NCI-H2081 (cell line): Measurements from ENCODE around the gene JKAMP.
A peak's percentile ranks its signal among the peaks of the same experiment; 100 is the strongest.
"Not testable (repeated sequence)": the region's sequence is repeated elsewhere in the genome, so short reads cannot be mapped to it uniquely, and the experiment has no call there.

Experiments used
- DNase-seq, 2 experiments: peaks; one replicate each; lab custom pipeline; 2025; lab: John Stamatoyannopoulos, UW

JKAMP gene, protein sequence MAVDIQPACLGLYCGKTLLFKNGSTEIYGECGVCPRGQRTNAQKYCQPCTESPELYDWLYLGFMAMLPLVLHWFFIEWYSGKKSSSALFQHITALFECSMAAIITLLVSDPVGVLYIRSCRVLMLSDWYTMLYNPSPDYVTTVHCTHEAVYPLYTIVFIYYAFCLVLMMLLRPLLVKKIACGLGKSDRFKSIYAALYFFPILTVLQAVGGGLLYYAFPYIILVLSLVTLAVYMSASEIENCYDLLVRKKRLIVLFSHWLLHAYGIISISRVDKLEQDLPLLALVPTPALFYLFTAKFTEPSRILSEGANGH

DNA sequence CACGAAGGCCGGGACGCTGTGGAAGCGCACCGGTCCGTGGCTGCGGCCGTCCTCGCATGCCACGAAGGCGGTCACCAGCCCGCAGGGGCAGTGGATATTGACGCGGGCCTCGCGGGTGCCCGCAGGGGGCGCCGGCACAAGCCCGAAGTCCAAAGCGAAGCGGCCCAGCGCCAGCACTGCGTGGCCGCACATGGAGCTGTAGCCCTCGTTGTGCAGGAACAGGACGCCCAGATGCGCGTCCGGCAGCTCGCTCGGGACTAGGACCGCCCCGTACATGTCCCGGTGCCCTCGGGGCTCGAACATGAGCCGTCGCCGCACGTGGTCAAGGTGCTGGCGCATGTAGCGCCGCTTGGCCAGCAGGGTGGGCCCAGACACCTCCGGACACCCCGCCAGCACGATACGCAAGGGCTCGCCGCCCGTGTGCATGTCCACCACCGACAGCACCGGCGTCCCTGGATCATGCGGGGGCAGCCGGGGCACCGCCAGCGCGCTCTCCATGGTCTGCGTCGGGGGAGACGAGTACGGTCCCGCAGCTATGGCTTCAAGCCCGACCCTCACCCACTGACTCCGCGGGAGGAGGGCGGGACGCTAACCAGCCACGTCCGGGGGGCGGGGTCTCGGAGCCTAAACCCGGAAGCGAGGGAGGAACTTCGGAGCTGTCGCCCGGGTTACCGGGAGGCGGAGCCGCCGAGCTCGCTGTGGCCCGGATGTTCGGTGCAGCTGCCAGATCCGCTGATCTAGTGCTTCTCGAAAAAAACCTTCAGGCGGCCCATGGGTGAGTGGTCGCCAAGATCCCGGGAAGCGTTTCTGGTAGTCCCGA is at the start of gene JKAMP, which contains the start of gene L3HYPDH:
Gene JKAMP, plus strand, starts transcription at position 699 of the 820 bp plus-strand sequence. Its CDS starts 73 bp downstream, at position 772.
Gene L3HYPDH, minus strand, starts transcription at position 590 of the 820 bp plus-strand sequence. Its CDS starts 92 bp downstream, at position 498.
- DNase-seq = peak; percentile 97

DNA sequence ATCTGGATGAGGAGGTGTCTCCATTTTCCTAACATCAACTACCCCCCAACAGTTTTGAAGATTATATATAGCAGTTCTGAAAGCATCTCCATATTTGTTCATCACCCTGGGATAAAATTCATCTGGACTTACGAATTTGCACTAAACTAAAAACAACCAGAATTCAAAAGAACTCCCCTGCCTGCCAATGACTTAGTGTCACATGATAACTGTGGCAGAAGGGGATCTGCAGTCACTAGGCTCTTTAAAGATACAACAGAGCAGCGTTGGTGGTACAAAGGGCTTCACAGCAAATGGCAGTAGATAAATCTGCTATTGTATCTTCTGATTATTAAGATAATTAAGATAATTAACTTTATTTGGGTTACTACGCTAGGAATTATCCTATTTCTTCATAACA is 49.2 kb upstream of the JKAMP start:
- DNase-seq = no peak

DNA sequence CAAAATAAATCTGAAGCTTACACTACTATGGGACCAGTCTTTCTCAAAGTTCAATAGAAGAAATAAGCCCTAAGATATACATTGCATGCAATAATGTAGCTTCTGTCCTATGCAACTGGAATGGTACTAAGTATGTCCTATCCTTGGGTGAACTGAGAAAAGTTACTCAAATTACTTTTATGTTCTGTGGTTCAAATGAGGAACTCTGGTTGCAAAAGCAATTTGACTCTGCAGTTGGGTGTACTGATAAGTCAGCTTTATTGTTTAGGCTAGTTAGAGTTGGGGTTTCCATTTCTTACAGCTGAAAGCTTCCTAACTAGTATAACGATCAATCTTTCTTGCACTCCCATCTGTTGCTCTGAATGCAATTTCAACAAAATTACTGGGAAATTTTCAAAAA is 48.3 kb upstream of the JKAMP start:
- DNase-seq = no peak

DNA sequence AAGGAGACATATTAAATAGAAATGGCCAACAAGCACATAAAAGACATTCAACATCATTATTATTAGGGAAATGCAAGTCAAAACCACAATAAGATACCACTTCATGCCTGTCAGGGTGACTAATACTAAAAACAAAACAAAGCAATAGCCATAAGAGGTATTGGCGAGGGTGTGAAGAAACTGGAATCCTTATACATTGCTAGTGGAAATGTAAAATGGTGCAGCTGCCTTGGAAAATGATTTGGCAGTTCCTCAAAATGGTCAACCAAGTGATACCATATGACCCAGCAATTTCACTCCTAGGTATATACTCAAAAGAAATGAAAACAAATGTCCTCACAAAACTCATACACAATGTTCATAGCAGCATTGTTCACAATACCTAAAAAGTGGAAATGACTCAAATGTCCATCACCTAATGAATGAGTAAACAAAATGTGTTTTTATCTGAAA is 46.1 kb upstream of the JKAMP start:
- no peak for DNase-seq

DNA sequence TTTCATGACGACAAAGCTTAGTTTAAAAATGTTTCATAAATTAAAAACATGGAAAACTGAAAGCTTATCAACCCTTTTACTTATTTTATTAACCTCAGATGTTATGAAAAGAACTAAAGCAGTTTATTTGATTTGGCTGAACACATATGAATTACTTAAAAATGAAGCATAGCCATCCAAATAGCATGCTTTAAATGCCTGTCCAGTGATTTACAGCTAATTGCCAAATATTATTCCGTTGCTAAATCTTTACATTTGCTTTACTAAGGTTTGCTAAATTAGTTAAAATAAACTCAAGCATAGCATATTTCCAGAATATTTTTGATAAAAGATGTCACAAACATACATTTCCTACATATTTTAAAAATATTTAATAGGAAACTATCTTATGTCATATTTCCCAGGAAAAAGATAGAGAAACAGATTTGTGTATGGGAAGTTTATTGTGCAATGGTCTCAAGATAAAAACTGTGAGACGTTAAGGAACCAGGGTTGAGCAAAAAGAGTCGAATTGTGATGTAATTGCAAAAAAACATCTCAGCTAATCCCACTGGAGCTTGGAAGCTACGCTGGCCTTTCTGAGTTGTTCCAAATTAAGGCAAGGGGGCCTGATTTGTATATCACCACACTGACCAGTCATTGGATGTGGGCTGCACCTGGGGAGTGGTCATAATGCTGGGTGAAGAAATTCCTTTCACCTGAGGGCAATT is 44.9 kb upstream of the JKAMP start:
- DNase-seq = no peak

DNA sequence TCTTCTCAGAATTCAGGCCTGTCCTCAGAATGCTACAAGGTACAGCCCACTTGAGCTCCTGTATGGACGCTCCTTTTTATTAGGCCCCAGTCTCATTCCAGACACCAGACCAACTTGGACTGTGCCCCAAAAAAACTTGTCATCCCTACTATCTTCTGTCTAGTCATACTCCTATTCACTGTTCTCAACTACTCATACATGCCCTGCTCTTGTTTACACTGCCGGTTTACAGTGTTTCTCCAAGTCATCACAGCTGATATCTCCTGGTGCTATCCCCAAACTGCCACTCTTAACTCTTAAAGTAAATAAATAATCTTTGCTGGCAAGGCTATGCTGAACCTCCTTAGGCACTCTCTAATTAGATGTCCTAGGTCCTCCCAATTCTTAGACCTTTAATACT is 35.6 kb upstream of the JKAMP start:
- not testable (repeated sequence) for DNase-seq

DNA sequence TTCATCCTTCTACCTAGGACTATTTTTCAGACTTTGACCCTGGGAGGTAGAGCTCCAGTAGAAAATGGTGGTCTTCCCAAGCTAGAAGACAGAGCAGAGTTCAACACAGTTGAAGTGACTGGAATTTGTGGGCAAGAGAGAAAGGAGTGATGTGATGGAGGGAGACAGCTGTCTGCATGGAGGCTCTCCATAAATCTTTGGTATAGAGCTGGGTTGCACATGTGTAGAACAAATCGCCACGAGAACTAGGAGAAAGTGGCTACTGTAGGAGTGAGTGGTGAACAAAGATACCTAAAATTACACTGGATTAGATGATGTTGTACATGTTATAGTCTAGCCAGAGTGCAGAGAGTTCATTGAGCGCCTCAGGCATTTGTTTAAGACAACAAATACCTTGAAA is 33.6 kb upstream of the JKAMP start:
- DNase-seq = no peak

DNA sequence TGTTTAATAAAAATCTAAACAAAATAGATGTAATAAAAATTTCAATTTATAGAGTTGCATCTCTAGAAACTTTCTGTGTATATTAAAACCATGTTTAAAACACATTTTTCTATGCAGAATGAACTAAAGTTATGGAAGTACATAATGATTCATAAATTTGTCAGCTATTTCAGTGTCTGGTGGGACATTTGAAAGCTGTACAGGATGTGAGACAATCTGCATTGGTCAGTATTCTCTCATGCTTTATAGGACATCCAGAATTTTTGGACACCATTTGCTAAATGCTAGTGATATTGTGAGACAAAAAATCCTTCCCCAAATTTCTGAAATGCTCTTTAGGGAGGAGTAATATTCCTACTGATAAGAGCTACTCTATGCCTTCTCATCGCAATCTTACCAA is 32.5 kb upstream of the JKAMP start:
- DNase-seq = no peak

DNA sequence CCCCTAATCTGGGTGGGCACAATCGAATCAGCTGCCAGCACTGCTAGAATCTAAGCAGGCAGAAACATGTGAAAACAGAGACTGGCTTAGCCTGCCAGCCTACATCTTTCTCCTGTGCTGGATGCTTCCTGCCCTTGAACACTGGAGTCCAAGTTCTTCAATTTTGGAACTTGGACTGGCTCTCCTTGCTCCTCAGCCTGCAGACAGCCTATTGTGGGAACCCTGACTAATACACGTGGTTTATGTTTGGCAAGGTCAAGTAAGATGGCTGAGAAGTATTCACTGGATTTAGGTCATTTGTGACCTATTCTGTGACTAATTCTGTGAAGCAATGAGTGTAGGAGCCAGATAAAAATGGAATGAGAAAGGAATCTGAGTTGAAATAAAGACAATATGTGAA is 30.2 kb upstream of the JKAMP start:
- no peak for DNase-seq

DNA sequence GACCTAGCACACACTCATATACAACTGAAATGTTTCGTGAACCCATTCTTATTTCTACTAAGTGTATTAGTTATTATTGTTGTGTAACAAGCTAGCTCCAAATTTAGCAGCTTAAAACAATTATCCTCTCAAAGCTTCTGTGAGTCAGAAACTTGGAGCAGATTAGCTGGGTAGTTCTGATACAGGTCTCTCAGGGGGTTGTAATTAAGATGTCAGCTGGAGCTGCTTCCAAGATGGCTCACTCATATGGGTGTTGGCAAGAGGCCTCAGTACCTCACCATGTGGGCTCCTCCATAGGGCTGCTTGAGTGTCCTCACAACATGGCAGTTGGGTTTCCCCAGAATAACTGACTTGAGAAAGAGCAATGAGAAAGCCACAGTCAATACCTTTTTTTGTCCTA is 28.9 kb upstream of the JKAMP start:
- no peak for DNase-seq

DNA sequence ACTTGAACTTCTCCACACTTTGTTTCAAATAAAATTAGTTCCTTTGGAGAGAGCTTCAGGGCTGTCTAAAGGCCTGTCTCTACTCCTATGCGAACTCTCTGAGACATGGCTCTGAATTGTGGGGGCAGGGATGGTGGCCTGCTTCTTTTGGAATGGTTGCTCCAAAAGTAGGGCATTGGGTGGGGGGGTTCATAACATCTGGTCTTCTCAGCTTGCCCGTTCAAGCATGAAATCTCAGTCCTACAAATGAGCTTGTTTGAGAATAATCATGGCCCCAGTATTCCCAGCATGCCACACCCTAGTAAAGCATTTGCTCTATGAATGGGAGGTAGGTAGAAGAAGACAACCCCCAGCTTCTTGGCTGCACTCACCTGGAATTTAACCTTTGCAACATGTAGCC is 25.8 kb upstream of the JKAMP start:
- no peak for DNase-seq

DNA sequence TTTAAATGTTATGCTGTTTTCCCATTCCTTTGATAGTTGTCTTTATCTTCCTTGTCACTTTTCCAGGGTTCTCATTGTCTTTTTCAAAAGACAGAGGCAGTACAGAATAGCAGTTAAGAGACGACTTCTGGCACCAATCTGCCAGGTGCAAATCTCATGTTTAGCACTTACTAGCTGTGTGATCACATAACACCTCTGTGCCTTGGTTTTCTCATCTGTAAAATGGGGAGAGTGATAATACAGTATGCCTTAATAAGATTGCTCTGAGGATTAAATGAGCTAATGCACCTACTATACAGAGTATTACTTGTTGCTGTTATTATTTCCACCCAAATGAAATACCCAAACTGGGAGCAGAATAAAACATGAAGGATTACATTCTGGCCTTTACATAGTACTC is 23.9 kb upstream of the JKAMP start:
- DNase-seq = no peak

DNA sequence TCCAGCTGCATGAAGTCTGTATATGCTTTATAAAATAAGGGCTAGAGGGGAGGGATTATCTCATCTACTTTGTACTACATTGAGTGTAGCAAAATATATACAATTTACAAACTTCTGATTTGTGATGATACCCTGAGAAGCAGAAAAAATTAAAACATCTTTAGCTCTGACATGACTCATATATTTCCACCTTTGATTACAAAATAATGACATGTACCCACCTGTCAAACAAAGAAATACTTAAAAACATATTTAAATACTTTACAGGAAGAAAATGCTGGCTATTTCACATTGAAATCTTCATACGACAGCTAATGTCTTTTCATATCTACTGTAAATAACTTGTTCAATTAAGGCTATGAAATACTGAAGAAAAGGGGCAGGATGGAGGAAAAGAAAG is 22.4 kb upstream of the JKAMP start:
- no peak for DNase-seq

DNA sequence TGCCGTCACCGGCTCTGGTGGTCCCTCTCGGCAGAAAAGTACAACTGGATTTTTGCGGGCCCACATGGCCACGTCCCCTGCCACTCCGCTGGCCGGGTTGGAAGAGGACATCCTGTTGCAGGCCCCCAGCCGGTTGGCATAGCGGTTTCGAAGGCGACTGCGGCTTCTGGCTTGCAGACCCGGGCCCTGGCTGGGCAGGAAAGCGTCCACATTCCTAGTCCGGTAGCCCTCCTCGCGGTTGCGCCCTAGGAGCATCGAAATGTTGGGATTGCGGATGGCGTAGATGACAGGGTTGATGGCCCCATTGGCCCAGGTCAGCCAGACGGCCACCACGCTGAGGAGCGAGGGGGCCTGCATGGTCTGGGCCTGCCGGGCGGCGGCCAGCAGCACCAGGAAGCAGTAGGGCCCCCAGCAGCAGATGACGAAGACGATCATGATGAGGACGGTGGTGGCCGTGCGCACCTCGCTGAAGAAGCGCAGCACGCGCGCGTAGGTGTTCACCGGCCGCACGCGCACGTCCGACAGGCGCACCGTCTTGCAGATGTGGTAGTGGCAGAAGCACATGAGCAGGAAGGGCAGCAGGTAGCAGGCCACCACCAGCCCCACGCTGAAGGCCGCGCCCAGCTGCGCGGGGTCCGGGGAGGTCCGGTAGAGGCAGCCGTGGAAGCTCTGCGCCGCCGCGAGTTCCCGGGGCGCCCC is 20.4 kb upstream of the JKAMP start:
- DNase-seq = no peak

DNA sequence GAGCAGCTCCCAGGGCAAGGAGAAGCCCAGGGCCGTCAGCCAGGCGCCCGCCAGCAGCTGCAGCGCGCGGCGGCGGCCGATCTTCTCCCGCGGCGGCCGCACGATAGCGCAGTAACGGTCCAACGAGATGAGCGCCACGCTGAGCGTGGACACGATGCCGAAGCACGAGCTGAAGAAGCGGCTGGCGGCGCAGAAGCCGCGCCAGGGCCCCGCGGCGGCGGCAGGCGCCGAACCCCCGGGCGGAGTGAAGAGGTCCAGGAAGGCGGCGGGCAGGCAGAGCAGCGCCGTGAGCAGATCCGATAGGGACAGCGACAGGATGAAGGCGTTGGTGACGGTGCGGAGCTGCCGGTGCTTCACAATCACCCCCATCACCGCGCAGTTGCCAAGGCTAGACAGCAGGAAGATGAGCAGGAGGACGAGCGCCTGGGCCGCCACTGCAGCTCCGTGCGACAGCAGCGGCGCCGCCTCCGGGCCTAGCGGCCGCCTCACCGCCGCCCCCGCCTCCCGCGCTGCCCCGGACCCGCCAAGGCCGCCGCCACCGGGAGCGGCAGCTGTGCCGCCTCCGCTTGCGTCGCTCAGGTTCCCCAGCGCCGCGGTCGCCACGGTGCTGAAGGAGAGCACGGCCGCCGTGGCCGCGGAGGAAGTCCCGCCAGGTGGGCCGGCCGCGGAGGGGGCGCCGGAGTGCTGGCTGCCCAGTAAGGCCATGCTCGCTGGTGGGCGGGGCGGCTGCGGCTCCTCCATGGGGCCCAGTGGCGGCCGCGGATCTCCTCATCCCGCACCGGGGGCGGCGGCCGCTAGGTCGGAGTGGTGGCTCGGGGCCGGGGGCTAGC is 19.6 kb upstream of the JKAMP start:
- DNase-seq = no peak

DNA sequence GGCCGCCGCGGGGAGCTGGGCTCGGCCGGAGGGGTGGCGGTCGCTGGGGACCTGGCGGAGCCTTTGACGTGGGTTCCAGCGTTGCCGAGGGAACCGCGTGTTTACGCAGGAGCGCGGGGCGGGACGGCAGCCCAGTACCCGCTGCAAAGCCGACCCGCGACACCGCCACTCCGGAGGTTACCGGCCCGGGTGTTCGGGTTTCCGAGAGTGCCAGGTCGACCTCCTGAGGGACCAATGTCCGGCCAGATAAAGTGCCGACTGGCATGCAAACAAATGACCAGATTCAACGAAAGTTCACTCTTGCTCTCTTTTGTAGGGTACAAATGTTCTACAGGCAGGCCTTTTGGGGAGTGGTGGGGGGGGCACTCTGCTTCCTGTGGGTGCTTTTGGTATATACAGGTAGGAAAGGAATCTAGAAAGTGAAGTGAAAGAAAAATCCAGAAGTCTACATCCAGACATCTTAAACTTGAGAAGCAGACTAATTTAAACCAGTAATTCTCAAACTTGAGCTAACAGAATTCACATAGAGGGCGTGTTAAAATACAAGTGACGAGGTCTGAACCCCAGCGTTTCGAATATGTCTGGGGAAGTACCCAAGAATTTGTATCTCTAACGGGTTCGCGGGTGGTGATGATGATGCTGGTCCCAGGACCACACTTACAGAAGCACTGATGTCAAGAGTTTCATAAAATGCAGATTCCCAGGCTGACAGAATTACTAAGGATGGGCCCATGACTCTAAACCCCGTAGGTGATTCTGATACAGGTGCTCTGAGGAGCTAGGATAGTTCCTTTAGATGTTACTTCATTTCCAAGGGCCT is 18.8 kb upstream of the JKAMP start, which contains the start of gene GPR135:
Gene GPR135, minus strand, starts transcription at position 65 of the 820 bp plus-strand sequence. CDS start 154 bp downstream, outside the sequence.
- DNase-seq = no peak

DNA sequence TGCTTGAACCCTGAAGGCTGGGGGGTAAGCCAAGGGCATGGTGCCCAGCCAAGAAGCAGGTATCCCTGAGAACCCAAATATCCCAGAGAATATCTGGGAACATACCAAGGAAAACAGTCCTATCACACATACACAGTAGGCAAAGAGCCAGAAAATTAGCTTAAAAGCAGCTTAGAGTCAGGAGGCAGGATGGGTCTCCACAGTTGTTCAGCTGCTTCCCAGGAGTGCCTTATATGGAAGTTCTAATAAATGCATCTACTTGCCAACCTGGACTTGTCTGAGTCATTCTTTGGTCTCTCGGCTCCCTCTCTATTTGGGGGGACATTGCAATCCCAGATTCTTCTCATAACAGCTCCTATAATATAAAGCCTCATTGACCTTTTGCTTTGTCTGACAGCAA is 10.1 kb upstream of the JKAMP start:
- DNase-seq = no peak

DNA sequence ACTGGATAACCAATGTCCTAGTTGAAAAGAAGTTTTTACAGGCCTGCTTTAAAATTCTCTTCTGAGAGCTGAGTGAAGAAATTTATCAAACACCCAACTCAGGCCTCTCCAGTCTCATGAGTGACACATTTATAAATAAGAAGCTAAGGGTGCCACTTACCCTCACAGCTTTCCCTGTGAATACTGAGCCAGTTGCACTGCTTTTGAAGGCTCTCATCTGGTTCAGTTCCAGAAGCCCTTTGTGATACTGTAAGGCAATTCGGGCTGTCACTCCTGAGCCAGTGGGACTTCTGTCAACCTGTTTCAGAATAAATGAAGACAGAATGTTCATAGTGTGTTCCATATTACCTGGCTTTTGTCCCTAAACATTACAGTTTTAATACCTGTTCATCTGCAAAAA is 8.6 kb upstream of the JKAMP start:
- no peak for DNase-seq

DNA sequence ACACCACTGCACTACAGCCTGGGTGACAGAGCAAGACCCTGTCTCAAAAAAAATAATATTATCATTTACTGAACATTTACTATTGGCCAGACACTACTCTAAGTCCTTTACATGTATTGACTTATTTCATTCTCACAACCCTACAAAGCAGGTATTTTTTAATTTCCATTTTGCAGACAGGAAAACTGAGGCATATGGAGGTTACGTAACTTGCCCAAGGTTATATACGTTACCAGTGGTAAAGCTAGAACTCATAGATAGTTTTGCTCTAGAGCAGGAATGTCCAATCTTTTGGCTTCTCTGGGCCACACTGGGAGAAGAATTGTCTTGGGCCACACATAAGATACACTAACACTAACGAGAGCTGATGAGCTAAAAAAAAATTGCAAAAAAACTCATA is 5.8 kb upstream of the JKAMP start:
- no peak for DNase-seq

DNA sequence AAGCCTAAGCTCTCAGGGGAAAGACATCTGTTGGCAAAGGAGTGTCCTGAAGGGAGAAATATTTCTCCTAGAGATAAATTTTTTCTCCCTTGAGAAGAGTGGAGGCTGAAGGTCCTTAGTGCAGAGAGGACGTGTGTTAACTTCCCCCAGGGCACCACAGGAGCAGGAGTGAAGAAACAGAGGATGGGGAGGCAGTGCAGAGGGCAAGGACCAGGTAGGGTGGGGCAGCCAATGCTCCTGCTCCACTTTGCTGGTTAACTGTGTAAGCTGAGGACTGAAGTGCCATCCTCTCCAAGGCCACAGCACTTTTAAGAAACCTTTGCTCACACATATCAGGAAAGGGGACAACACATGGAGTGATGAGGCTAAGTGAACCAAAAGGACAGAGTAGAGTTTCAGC is 4.2 kb upstream of the JKAMP start:
- DNase-seq = no peak
